HG03066 (cell line): ENCODE measurements around the gene XAF1.
"Not testable (repeated sequence)": the region's sequence is repeated elsewhere in the genome, so short reads cannot be mapped to it uniquely, and the experiment has no call there.

Source experiments
- ATAC-seq: cut with Tn5 transposase; IDR thresholded peaks from one replicate; pipeline ENCODE4 v1.9.1; 2021; ENCODE audit warnings: low read depth; ENCODE audit not compliant: unreplicated experiment

XAF1 gene

DNA sequence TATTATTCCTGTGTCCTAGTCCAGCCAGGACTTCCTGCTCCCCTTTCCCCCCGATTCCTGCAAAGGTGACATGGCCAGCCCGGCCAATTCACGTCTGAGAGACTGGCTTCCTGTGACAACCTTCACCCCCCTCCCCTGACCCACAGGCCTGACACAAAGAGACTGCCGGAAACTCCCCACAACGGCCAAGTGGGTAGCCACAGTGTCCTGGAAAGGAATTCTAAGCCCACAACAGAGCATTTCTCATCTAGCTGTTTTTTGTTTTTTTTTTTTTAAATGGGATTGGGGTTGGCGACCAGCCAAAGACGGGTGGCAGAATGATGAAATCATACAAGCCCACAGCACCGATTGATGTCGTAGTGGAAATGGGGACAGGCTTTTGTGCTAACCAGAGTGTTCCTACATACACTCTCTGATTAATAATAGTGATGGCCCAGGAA is 2.8 kb upstream of the XAF1 start:
- no peak for ATAC-seq

DNA sequence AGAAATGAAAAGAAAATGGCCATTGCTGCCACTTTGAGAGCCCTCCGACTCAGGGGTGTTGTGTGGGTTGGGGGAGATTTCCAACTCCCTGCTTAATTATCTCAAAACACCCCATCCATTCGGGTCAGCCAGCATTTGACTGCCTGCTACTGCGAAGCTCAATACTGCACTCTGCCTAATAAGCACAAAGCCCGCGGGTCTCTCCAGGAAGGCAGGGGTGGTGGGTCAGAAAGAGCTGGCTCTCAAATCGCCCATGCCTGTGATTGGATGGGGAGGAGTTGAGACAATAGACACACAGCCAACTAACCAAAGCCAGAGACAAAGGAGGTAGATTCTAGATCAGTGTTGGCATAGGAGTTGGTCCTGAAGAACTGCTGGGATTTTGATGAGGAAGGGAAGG is 2.3 kb upstream of the XAF1 start:
- ATAC-seq = no peak

DNA sequence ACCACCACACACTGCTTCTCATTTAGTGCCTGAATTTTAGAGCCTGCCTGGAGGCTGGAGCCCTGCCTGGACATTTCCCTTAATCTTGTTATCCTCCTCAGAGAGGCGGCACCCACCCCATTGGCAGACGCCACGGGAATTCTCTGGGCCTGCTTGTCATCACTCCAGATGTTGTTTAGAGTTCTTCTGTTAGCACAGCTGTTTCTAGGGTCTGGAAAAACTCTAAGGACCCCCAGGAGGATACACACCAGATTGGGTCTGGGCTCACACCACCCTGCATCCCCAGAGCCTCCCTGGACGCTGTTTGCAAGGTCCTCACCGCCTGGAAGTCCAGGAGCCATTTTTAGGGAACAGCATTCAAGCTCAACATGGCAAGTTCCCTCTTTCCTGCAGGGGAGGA is 565 bp upstream of the XAF1 start:
- no peak for ATAC-seq

DNA sequence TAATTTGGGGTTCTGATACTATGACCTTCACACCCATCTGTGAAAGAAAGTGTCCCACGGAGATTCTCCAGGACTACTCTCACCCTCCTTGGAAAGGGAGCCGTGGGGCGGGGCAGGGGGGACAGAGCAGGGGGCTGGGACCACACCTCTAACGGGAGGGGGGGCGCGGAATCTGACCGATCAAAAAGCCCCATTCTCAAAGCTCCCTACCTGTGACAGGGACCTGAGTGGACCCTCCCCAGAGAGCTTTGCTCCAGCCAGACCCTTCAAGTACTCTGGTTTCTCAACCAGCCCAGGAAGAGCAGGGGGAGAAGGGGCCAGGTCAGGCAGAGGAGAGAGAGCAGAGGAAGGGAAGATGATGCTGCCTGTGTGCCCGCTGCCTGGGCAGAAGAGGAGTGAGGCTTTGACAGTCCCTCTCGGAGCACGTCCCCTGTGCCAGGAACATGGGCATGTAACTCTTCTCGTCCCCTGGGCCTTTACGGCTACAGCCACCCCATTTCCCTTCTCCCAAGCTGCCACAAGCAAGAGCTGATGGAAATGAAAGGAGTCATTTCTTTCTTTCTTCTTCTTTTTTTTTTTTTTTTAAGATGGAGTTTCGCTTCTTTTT is 682 bp downstream of the XAF1 start:
- ATAC-seq = no peak

DNA sequence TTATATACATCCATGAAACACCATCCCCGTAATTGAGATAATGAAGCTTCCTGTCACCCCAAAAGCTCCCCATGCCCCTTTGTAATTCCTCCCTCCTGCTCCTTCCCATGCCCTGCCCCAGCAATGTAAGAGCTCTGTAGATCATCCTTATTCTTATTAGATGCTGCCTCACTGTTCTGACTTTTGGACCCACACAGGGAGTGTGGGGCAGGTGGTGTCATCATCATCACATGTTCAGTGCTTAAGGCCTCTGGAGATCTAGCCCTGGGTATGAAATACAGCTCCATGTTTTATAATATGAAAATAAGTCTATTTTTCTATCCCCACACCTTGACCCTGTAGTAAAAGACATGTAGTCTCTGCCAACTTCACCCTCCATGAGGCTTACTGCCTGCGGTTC is 1.9 kb downstream of the XAF1 start:
- no peak for ATAC-seq

DNA sequence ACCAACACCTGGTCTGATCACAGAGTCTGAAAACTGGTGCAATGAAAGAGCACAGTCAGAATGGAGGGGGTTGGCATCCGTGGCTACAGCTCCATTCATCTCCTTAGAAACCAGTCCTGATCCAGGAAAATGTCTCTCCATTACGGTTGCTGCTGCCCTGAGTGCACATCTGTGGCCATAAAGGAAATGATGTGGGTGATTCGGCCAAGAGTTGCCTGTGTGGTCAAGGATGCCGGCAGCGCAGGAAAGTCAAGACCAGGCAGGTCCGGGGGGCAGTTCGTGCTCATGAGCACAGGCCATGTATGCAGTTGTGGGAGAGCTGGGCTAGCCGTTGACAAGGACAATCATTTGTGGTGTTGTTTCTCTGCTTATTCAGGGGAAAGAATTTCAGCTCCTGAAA is 5.9 kb downstream of the XAF1 start:
- no peak for ATAC-seq

DNA sequence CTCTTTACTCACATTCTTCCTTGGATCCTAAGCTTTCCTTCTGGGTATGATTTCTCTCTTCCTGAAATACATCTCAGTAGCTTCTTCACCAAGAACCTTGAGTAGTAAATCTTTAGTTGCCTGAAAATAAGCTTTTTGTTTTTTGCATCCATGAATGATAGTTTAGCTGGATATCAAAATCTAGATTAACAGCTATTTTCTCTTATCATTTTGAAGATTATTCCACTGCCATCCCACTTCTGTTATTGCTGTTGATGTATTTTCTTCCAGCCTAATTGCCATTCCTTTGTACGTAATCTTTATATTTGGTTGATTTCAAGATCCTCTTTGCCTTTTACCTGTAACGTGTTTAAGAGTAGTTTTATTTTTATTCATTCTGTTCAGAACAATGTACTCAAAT is 12.6 kb downstream of the XAF1 start:
- no peak for ATAC-seq

DNA sequence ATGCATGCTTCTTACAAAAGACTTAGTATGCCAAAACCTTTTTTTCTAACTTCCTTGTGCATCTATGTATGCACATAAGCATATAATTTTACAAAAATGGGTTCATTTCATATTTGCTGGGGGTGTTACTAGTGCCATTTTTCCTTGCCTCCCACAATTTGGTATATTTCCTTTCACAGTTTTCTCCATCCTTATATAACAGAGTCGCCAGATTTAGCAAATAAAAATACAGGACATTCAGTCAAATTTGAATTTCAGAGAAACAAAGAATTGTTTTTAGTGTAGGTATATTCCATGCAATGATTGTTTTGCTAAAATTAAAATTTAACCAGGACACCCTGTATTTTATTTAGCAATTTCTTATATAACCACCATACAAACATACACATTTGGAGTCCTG is 16.2 kb downstream of the XAF1 start:
- no peak for ATAC-seq

DNA sequence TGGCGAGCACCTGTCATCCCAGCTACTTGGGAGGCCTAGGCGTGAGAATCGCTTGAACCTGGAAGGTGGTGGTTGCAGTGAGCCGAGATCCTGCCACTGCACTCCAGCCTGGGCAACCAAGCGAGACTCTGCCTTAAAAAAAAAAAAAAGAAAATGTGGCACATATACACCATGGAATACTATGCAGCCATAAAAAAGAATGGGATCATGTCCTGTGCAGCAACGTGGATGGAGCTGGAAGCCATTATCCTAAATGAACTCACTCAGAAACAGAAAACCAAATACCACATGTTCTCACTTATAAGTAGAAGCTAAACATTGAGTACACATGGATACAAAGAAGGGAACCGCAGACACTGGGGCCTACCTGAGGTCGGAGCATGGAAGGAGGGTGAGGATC is 19.1 kb downstream of the XAF1 start:
- ATAC-seq = not testable (repeated sequence)

DNA sequence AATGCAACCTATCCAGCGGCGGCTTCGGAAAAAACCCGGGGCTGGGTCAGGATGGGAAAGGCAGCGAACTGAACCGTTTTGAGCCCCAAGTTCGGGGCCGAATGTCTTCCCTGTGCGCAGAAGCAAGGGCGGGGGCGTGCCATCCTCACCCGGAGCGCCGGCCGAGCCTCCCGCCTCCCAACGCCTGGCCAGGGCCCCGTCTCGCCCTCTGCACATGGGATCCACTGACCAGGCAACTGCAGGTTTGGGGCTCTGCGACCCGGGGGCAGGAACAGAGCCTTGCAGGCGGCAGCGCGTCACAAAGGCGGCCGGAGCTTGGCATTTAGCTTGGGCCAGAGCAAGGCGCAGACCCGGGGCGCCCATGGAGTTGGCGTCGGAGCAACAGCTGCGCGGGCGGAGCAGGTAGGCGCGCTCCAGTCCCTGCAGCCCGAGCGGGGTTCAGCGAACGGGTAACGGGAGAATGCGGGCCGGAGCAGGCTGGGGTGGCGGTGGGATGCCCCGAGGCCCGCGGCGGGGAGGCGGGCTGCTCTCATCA is 20.1 kb downstream of the XAF1 start, which contains the start of gene FBXO39:
Gene FBXO39 (plus strand): TSS at position 345 of the 535 bp plus-strand sequence. CDS start 3,654 bp downstream, outside the sequence.
- ATAC-seq = no peak

DNA sequence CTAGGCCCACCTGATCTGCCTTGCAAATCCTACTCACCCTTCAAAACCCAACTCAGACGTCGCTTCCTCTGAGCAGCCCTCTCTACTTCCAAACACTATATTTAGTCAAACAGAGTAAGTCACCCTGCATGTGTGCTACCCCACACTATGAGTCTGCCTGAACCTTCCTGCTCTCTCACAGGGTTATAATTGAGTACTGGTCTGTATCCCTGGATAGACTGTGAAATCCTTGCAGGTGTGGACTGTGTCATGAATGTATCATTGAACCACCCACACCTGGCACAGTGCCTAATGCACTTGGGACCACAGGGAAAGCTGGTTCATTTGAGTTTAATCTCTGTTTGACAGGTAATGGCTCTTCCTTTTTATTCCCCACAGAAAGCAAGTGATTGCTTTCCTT is 23.6 kb downstream of the XAF1 start:
- no peak for ATAC-seq

DNA sequence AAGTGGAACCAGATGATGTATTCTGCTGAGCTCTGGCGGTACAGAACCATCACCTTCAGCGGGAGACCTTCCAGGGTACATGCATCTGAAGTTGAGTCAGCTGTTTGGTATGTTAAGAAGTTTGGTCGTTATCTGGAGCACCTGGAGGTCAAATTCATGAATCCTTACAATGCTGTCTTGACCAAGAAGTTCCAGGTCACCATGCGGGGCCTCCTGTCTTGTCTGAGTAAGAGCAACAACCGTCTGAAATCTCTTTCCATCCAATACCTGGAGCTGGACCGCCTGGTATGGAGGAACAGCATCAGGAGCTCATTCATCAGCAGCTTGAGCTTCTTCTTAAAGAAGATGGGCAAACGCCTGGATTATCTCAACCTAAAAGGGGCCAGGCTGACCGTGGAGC is 24.2 kb downstream of the XAF1 start:
- no peak for ATAC-seq

DNA sequence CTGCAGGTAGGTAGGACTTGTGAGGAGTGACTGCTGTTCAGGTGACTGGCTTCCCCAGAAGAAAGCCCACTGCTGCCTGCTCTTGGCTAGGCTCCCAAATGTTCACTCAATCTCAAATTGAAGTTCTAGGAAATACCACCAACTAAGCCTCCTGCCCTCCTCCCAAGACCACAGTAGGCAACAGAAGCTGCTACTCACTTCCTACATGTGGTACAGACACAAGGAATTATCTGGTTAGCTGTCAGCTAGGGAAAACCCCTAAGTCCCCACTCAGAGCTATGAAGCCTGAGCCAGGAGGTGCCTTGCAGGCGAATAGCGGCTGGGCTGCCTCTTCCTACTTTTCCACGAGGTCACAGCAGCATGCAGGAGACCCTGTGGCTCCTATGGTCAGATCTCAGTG is 25.0 kb downstream of the XAF1 start:
- no peak for ATAC-seq

DNA sequence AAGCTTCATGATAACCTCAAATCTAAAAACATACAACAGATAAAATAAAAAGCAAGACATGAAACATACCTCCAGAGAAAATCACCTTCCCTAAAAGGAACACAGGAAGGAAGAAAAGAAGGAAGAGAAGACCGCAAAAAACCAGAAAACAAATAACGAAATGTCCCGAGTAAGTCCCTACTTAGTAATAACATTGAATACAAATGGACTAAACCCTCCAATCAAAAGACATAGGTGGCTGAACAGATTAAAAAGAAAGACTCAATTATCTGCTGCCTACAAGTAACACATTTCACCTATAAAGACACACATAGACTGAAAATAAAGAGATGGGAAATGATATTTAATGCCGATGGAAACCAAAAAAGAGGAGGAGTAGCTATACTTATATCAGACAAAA is 26.4 kb downstream of the XAF1 start:
- ATAC-seq = no peak

DNA sequence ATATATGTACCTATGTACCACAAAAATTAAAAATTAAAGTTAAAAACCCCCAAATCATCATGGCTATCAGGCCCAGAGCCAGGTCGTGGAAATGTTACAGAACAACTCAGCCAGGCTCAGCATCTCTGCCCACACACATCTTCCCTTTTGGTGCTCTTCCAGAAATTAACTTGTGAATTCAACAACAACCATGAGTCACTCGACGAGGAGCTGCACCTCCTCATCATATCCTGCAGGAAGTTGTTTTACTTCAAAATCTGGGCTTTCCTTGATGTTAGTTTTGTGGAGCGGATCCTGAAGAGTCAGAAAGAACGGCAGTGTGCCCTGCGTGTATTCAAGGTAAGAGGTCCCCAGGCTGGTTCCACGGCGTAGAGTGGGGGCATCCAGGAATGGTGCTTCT is 30.8 kb downstream of the XAF1 start:
- no peak for ATAC-seq

DNA sequence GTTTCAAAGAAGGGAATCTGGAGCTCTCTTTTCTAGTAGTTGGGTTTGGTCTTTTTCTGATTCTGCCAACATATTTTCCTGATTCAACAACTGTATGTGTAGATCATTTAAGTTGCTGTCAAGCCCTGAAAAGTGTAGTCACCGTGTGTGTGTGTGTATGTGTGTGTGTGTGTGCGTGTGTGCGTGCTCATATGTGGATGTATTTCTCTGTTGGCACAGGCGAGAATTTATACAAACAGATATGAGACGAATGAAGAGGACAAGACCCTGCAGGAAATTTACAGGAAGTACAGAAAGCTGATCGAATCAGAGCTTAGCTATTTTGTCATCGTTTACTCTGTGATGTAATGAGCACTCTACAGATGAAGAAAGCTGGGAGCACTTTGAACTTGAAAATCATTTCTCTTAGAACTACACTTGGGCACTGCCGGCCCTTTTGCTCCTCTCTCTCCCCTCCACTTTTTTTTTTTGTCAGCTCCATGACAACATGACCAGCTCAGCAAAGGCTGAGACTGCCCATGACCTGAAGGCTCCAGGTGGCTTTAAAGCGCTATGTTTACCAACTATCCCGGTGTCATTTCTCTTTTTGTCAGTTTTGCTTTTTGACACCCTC is 31.3 kb downstream of the XAF1 start:
- ATAC-seq = no peak

DNA sequence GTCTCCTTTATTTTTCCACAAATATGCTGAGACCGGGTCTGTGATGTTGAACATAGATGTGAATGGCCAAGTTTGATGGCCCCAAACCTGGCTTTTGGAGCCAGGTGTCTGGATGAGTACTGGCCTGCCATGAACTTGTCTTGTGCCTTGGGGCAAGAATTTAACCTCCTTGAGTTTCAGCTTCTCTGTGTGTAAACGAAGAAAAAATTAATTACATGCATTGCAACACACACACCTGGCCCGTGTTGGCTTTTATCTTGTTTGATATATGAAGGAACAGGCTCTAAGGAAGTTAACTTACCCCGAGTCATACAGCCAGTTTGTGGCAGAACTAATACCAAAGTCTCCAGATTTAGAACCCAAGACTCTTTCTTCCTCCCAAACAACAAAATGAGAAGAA is 33.3 kb downstream of the XAF1 start:
- ATAC-seq = no peak

DNA sequence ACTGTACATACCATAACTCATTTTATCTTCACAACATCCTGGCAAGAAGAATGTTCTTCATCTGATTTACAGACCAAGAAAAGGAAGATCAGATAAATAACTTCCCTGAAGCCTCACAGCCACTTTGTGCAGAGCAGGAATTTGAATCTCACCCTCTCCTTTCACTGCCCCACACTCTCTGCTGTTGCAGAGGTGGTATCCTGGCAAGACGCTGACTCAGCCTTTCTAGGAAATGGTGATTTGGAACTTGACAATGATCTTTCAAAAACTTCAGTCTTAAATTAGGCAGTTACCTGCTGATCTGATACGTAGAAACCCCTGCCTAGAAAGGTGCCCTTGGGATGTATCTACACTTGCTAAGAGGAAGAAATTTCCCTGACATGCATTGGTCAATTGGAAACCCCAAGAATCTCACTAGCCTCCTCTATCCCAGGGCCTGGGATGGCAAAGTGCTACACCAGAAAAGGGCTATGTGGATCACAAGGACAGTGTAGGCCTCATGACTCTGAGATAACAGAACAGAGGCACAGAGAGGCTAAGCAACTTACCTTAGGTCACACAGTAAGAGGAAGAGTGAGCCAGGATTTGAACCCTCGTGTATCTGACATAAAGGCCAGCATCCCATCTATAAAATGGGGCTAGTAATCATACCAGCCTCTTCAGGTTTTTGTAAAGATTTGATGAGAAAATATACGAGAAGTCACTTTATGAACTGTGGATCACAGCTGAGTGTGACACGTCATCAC is 38.1 kb downstream of the XAF1 start:
- no peak for ATAC-seq

DNA sequence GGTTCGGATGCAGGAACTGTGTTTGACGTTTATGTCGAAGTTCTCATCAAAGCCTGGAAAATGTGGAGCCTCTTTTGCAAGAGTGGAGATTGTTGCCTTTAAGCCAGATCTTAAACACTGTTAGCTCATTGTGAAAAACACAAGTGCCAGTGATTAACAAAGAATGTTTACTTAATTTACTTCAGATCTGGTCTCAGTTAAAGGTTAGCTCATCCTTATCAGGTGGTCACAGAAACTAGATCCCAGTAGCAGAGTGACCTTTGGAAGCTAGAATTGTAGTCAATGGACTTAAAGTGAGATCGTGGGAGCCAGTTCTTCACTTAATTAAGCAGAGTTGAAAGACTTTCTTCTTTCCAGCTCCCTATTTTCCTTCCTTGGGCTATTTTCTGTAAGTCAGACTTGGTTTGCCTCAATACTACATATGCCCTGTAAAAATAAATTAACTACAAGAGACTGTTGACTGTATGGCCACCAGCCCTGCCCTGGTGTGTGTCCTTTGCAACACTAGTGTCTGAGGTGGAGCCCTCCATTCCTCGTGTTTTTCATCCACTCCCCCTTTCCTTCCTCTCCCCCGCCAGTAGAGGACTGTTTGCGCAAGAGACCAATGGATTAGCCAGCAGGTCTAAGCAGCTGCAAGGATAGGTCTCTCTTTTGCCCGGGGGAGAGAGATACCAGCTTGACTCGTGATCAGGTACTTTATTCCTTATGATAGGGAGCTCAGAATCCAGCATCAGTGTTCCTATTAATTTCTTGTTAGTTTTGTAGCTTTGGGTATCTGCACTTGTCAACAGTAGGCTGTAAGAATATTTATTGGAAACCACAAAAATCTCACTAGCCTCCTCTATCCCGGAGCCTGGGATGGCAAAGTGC is 40.4 kb downstream of the XAF1 start:
- ATAC-seq = no peak

DNA sequence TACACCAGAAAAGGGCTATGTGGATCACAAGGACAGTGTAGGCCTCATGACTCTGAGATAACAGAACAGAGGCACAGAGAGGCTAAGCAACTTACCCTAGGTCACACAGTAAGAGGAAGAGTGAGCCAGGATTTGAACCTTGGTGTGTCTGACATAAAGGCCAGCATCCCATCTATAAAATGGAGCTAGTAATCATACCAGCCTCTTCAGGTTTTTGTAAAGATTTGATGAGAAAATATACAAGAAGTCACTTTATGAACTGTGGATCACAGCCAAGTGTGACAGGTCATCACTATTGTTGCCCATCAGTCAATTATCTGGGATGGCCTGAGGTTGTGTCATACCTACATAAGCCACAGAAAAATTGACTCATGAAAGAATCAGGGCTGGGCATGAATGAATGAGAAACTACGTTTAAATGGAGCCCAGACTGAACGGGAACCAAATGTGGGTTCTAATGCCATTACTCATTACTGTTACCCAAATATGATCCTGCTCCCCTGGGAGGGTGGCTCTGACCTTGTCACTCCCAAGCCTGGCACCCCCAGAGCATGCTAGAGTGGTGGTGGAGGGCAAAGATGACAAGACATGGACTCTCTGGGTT is 41.1 kb downstream of the XAF1 start:
- no peak for ATAC-seq
